Measurements from ENCODE around the gene TOMM20.

GRCh38 chr1:235151033-235151432, 22.4 kb upstream of the TOMM20 start:
- no peak for TF ChIP-seq EZH2 (IDR thresholded peaks at IDR 0.05; ENCODE audit: insufficient read depth, poor library complexity, severe bottlenecking)
- TF ChIP-seq EZH2phosphoT487 (IDR thresholded peaks at IDR 0.05; ENCODE audit: insufficient read depth, low read depth), result no peak
